HepG2 (cell line): ENCODE measurements around the gene IFIT1B. TPM values are rescaled to one million over a fixed set of nuclear protein-coding genes. Genes with fewer than 3 reads are reported as not detected.

Experiments used
- AKAP8 ChIP-seq: sonication (generic); formaldehyde crosslinking; IDR thresholded peaks from 2 replicates; pipeline ENCODE4 v1.5.1; 2020; ENCODE audit warnings: mild to moderate bottlenecking, missing genetic modification reagents
- ISL2 ChIP-seq: sonication (generic); formaldehyde crosslinking; IDR thresholded peaks from 2 replicates; pipeline ENCODE4 v1.5.0; 2020; ENCODE audit warnings: missing genetic modification reagents
- NFIC ChIP-seq: IDR thresholded peaks from 2 replicates; pipeline ENCODE4 v1.6.1; 2012; ENCODE audit warnings: mild to moderate bottlenecking, low read length, inconsistent platforms
- PITX1 ChIP-seq: sonication (generic); formaldehyde crosslinking; IDR thresholded peaks from 2 replicates; pipeline ENCODE4 v1.5.1; 2020; ENCODE audit warnings: mild to moderate bottlenecking, missing genetic modification reagents
- TEAD2 ChIP-seq: sonication (generic); formaldehyde crosslinking; IDR thresholded peaks from 2 replicates; pipeline ENCODE4 v1.9.0; 2021; ENCODE audit warnings: missing genetic modification reagents
- ZNF501 ChIP-seq: sonication (generic); formaldehyde crosslinking; IDR thresholded peaks from 2 replicates; pipeline ENCODE4 v1.5.1; 2020; ENCODE audit warnings: mild to moderate bottlenecking, moderate library complexity, missing genetic modification reagents
- ZNF841 ChIP-seq: sonication (generic); formaldehyde crosslinking; IDR thresholded peaks from 2 replicates; pipeline ENCODE4 v1.8.1; 2023; ENCODE audit warnings: missing genetic modification reagents, borderline replicate concordance
- polyA plus RNA-seq, 8 experiments: library from polyadenylated mRNA; depleted of rRNA in 3 of 8; stranded (reverse) in 7 of 8; unstranded in 1 of 8; fragments of >200 nt; fragmentation: Illumina TruSeq in 4 of 8; extraction: Trizol in 4 of 8; gene quantifications; 2 replicates each; pipeline versions ENCODE4 v1.2.1 to v1.2.3, GENCODE V29; 2011 to 2016; ENCODE audit warnings: low read depth in 4 of 8, missing spikeins in 1 of 8, mixed read lengths in 1 of 8; ENCODE audit not compliant: insufficient read depth in 1 of 8
- total RNA-seq, 5 experiments: library from RNA; depleted of rRNA; stranded (reverse); fragments of >200 nt; fragmentation: Illumina TruSeq; extraction: Trizol; gene quantifications; 2 replicates each; pipeline ENCODE4 v1.2.3, GENCODE V29; 2016; ENCODE audit warnings: low read depth in 1 of 5
- TF ChIP-seq, protein P1 (sequence below): sonication (generic); formaldehyde crosslinking; IDR thresholded peaks from 2 replicates; pipeline ENCODE4 v1.4.0; 2020; ENCODE audit warnings: missing genetic modification reagents, borderline replicate concordance
- TF ChIP-seq, protein P2 (sequence below): sonication (generic); formaldehyde crosslinking; IDR thresholded peaks from 2 replicates; pipeline ENCODE4 v1.5.0; 2020; ENCODE audit warnings: mild to moderate bottlenecking, missing genetic modification reagents
- TF ChIP-seq, protein P3 (sequence below): sonication (generic); formaldehyde crosslinking; IDR thresholded peaks from 2 replicates; pipeline ENCODE4 v1.5.0; 2020; ENCODE audit warnings: missing genetic modification reagents
- TF ChIP-seq, protein P4 (sequence below): sonication (generic); formaldehyde crosslinking; IDR thresholded peaks from 2 replicates; pipeline ENCODE4 v1.4.0; 2020; ENCODE audit warnings: missing genetic modification reagents, borderline replicate concordance
- TF ChIP-seq, protein P5 (sequence below), 2 experiments: IDR thresholded peaks; 2 replicates each; pipeline ENCODE4 v1.6.1; 2011 to 2012; ENCODE audit warnings: low read length in 2 of 2, borderline replicate concordance in 1 of 2, low read depth in 1 of 2, mild to moderate bottlenecking in 1 of 2, moderate library complexity in 1 of 2
- TF ChIP-seq, protein P6 (sequence below): sonication (generic); formaldehyde crosslinking; IDR thresholded peaks from 2 replicates; pipeline ENCODE4 v1.5.1; 2020; ENCODE audit warnings: mild to moderate bottlenecking, missing genetic modification reagents
- TF ChIP-seq, protein P7 (sequence below): sonication (generic); formaldehyde crosslinking; IDR thresholded peaks from 2 replicates; pipeline ENCODE4 v1.4.0; 2020; ENCODE audit warnings: mild to moderate bottlenecking, missing genetic modification reagents

IFIT1B gene
- total and polyA plus RNA-seq, 2 of the 13 experiments (the other 11 are each of a cell fraction or from before 2014, with no cell fraction given): not detected

DNA sequence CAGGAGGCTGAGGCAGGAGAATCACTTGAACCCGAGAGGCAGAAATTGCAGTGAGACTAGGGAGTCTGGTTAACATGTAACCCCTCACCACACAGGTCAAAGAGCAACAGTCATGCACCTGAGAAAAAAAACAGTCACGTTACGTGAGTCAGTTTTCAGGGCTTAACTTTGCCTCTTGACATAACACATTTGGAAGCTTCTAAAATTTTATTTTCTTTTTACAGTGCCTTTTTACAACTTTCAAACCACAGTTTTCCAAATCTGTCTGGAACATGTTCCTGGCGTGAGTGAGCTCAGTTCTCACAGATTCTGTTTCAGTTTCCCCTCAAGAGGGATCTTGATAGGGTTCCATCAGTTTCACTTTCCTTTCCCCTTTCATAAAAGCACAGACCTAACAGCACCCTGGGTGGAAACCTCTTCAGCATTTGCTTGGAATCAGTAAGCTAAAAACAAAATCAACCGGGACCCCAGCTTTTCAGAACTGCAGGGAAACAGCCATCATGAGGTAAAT lies 45.7 kb upstream of the IFIT1B start (continued):
- TF ChIP-seq, protein P1, sequence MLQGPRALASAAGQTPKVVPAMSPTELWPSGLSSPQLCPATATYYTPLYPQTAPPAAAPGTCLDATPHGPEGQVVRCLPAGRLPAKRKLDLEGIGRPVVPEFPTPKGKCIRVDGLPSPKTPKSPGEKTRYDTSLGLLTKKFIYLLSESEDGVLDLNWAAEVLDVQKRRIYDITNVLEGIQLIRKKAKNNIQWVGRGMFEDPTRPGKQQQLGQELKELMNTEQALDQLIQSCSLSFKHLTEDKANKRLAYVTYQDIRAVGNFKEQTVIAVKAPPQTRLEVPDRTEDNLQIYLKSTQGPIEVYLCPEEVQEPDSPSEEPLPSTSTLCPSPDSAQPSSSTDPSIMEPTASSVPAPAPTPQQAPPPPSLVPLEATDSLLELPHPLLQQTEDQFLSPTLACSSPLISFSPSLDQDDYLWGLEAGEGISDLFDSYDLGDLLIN (CRISPR knock-in tag): 0 out of 2 replicates have a peak, but pooled peaks have one; percentile 16
- no peak for TF ChIP-seq NFIC
- TF ChIP-seq ZNF501: no peak
- TF ChIP-seq, protein P2, sequence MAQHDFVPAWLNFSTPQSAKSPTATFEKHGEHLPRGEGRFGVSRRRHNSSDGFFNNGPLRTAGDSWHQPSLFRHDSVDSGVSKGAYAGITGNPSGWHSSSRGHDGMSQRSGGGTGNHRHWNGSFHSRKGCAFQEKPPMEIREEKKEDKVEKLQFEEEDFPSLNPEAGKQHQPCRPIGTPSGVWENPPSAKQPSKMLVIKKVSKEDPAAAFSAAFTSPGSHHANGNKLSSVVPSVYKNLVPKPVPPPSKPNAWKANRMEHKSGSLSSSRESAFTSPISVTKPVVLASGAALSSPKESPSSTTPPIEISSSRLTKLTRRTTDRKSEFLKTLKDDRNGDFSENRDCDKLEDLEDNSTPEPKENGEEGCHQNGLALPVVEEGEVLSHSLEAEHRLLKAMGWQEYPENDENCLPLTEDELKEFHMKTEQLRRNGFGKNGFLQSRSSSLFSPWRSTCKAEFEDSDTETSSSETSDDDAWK (CRISPR knock-in tag): no peak
- no peak; the same call in 1 of the 2 replicates for TF ChIP-seq ISL2 (CRISPR knock-in tag)
- TF ChIP-seq, protein P3, sequence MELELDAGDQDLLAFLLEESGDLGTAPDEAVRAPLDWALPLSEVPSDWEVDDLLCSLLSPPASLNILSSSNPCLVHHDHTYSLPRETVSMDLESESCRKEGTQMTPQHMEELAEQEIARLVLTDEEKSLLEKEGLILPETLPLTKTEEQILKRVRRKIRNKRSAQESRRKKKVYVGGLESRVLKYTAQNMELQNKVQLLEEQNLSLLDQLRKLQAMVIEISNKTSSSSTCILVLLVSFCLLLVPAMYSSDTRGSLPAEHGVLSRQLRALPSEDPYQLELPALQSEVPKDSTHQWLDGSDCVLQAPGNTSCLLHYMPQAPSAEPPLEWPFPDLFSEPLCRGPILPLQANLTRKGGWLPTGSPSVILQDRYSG (CRISPR knock-in tag): no peak
- TF ChIP-seq, protein P4, sequence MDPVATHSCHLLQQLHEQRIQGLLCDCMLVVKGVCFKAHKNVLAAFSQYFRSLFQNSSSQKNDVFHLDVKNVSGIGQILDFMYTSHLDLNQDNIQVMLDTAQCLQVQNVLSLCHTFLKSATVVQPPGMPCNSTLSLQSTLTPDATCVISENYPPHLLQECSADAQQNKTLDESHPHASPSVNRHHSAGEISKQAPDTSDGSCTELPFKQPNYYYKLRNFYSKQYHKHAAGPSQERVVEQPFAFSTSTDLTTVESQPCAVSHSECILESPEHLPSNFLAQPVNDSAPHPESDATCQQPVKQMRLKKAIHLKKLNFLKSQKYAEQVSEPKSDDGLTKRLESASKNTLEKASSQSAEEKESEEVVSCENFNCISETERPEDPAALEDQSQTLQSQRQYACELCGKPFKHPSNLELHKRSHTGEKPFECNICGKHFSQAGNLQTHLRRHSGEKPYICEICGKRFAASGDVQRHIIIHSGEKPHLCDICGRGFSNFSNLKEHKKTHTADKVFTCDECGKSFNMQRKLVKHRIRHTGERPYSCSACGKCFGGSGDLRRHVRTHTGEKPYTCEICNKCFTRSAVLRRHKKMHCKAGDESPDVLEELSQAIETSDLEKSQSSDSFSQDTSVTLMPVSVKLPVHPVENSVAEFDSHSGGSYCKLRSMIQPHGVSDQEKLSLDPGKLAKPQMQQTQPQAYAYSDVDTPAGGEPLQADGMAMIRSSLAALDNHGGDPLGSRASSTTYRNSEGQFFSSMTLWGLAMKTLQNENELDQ (CRISPR knock-in tag): no peak
- TF ChIP-seq, protein P5, sequence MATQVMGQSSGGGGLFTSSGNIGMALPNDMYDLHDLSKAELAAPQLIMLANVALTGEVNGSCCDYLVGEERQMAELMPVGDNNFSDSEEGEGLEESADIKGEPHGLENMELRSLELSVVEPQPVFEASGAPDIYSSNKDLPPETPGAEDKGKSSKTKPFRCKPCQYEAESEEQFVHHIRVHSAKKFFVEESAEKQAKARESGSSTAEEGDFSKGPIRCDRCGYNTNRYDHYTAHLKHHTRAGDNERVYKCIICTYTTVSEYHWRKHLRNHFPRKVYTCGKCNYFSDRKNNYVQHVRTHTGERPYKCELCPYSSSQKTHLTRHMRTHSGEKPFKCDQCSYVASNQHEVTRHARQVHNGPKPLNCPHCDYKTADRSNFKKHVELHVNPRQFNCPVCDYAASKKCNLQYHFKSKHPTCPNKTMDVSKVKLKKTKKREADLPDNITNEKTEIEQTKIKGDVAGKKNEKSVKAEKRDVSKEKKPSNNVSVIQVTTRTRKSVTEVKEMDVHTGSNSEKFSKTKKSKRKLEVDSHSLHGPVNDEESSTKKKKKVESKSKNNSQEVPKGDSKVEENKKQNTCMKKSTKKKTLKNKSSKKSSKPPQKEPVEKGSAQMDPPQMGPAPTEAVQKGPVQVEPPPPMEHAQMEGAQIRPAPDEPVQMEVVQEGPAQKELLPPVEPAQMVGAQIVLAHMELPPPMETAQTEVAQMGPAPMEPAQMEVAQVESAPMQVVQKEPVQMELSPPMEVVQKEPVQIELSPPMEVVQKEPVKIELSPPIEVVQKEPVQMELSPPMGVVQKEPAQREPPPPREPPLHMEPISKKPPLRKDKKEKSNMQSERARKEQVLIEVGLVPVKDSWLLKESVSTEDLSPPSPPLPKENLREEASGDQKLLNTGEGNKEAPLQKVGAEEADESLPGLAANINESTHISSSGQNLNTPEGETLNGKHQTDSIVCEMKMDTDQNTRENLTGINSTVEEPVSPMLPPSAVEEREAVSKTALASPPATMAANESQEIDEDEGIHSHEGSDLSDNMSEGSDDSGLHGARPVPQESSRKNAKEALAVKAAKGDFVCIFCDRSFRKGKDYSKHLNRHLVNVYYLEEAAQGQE (IDR thresholded peaks at IDR 0.05; ENCODE audit: borderline replicate concordance in 1 of 2, low read depth in 1 of 2, low read length in 2 of 2): no peak
- TF ChIP-seq, protein P6, sequence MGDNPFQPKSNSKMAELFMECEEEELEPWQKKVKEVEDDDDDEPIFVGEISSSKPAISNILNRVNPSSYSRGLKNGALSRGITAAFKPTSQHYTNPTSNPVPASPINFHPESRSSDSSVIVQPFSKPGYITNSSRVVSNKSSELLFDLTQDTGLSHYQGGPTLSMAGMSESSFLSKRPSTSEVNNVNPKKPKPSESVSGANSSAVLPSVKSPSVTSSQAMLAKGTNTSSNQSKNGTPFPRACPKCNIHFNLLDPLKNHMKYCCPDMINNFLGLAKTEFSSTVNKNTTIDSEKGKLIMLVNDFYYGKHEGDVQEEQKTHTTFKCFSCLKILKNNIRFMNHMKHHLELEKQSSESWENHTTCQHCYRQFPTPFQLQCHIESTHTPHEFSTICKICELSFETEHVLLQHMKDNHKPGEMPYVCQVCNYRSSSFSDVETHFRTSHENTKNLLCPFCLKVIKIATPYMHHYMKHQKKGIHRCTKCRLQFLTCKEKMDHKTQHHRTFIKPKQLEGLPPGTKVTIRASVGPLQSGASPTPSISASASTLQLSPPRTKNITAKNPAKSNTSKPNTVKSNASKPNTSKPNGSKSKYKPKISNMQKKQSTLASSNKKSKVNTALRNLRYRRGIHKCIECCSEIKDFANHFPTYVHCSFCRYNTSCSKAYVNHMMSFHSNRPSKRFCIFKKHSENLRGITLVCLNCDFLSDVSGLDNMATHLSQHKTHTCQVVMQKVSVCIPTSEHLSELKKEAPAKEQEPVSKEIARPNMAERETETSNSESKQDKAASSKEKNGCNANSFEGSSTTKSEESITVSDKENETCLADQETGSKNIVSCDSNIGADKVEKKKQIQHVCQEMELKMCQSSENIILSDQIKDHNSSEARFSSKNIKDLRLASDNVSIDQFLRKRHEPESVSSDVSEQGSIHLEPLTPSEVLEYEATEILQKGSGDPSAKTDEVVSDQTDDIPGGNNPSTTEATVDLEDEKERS (CRISPR knock-in tag): peak; percentile 66; the same call in 1 of the 2 replicates
- TF ChIP-seq, protein P7, sequence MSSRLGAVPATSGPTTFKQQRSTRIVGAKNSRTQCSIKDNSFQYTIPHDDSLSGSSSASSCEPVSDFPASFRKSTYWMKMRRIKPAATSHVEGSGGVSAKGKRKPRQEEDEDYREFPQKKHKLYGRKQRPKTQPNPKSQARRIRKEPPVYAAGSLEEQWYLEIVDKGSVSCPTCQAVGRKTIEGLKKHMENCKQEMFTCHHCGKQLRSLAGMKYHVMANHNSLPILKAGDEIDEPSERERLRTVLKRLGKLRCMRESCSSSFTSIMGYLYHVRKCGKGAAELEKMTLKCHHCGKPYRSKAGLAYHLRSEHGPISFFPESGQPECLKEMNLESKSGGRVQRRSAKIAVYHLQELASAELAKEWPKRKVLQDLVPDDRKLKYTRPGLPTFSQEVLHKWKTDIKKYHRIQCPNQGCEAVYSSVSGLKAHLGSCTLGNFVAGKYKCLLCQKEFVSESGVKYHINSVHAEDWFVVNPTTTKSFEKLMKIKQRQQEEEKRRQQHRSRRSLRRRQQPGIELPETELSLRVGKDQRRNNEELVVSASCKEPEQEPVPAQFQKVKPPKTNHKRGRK (CRISPR knock-in tag): no peak
- peak; percentile 56; the same call in 1 of the 2 replicates for TF ChIP-seq PITX1 (CRISPR knock-in tag)
- no peak for TF ChIP-seq TEAD2
- no peak for TF ChIP-seq ZNF841
- TF ChIP-seq AKAP8: no peak
